ENCODE data around the gene ATP11C. TPM values are rescaled to one million over a fixed set of nuclear protein-coding genes. Genes with fewer than 3 reads are reported as not detected.

Gene ATP11C
- total and polyA plus RNA-seq, 7 donors = 2.1 to 3.9 (median 3.0) TPM

GRCh38 chrX:139734996-139735395, 197.9 kb downstream of the ATP11C start:
- WGBS, 3 donors = 79 to 100% (median 97%) methylated on average over 1 of the region's 1 CpG
- Histone ChIP-seq H3K27ac (no peak overlapping the region), H3K4me3 (no peak overlapping the region), H3K9me3 (no peaks in the 10 kb centered on the region), H3K4me1 (no peaks in the 10 kb centered on the region), H3K36me3 (ENCODE audit: insufficient read depth in 1 of 2, low read depth in 1 of 2) (peaks cover 0 to 6% of the 10 kb centered on the region in 2 donors), H3K27me3 (ENCODE audit: insufficient read depth in 3 of 3, low read length in 2 of 3) (no peaks in the 10 kb centered on the region)
- TF ChIP-seq, protein P1, sequence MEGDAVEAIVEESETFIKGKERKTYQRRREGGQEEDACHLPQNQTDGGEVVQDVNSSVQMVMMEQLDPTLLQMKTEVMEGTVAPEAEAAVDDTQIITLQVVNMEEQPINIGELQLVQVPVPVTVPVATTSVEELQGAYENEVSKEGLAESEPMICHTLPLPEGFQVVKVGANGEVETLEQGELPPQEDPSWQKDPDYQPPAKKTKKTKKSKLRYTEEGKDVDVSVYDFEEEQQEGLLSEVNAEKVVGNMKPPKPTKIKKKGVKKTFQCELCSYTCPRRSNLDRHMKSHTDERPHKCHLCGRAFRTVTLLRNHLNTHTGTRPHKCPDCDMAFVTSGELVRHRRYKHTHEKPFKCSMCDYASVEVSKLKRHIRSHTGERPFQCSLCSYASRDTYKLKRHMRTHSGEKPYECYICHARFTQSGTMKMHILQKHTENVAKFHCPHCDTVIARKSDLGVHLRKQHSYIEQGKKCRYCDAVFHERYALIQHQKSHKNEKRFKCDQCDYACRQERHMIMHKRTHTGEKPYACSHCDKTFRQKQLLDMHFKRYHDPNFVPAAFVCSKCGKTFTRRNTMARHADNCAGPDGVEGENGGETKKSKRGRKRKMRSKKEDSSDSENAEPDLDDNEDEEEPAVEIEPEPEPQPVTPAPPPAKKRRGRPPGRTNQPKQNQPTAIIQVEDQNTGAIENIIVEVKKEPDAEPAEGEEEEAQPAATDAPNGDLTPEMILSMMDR (IDR thresholded peaks at IDR 0.05) = no peak
- intact Hi-C loops (cut with DNase I) = no loop called here
- DNase-seq (no peak), ATAC-seq (no peak)

DNA sequence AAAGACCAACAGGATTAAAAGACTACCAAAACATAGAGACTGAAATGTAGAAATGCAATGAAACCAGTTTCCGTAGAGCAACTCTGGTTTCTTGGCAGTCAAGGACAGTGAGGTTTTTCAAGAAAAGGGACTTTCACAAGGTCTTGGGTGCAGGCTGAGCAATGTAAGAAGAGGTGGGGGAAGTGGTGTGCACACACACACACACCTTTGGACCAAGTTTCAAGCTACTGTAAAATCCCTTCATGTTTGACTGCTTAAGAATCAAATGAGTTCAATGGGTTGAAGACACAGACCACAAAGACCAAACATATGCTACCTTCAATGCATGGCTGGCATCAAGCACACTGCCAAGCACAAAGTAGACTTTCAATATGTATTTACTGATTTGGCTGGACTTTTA, 207.1 kb downstream of the ATP11C start:
- Histone ChIP-seq H3K4me3 (no peak overlapping the region), H3K36me3 (ENCODE audit: insufficient read depth in 1 of 2, low read depth in 1 of 2) (no peaks in the 10 kb centered on the region), H3K9me3 (no peaks in the 10 kb centered on the region), H3K27ac (no peak overlapping the region), H3K27me3 (ENCODE audit: insufficient read depth in 3 of 3, low read length in 2 of 3) (no peaks in the 10 kb centered on the region), H3K4me1 (no peaks in the 10 kb centered on the region)
- ATAC-seq (no peak), DNase-seq (no peak)
- 92 to 100% (median 100%) methylated on average over 1 of the region's 1 CpG for WGBS, 3 donors
- intact Hi-C loops (cut with DNase I) = no loop called here
- TF ChIP-seq, protein P1 (IDR thresholded peaks at IDR 0.05) = no peak

- no peaks in the 10 kb centered on the region for H3K9me3 ChIP-seq
- H3K27me3 ChIP-seq (ENCODE audit: insufficient read depth in 3 of 3, low read length in 2 of 3) = no peaks in the 10 kb centered on the region
- no peak overlapping the region for H3K4me3 ChIP-seq
- DNase-seq (no peak), ATAC-seq (no peak)
- H3K36me3 ChIP-seq (ENCODE audit: insufficient read depth in 1 of 2, low read depth in 1 of 2) = no peaks in the 10 kb centered on the region
- intact Hi-C loops (cut with DNase I) = no loop called here
- 57 to 86% (median 79%) methylated on average over 2 of the region's 2 CpGs for WGBS, 3 donors
- TF ChIP-seq, protein P1 (IDR thresholded peaks at IDR 0.05) = no peak
- no peaks in the 10 kb centered on the region for H3K4me1 ChIP-seq
- no peak overlapping the region for H3K27ac ChIP-seq
Observed at GRCh38 chrX:139724626-139725025, 208.2 kb downstream of the ATP11C start.

DNA sequence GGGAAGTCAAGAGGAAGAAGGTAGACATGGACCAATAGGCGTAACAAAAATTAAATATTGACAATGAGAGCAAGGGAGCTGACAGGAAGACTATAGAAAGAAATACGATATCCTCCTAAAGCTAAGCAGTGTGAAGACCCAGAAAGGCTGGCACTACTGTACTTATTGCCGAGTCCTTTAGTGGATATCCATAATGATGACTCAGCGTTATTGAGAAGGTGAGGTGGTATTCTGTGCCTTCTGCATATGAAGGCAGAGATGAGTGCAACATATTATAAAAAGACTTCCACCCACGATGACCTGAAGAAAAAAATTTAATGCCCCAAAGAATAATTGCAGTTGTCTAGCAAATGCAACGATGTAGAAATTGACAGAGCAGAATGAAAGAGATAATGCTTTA, 211.9 kb downstream of the ATP11C start:
- Histone ChIP-seq H3K27me3 (ENCODE audit: insufficient read depth in 3 of 3, low read length in 2 of 3) (peaks cover 0 to 4% (median 0%) of the 10 kb centered on the region in 3 donors), H3K4me3 (no peak overlapping the region), H3K36me3 (ENCODE audit: insufficient read depth in 1 of 2, low read depth in 1 of 2) (no peaks in the 10 kb centered on the region), H3K9me3 (no peaks in the 10 kb centered on the region), H3K27ac (no peak overlapping the region), H3K4me1 (no peaks in the 10 kb centered on the region)
- DNase-seq (no peak), ATAC-seq (no peak)
- WGBS, 3 donors = 78 to 93% (median 89%) methylated on average over 6 of the region's 6 CpGs
- TF ChIP-seq, protein P1 (IDR thresholded peaks at IDR 0.05) = no peak
- intact Hi-C loops (cut with DNase I) = no loop called here

DNA sequence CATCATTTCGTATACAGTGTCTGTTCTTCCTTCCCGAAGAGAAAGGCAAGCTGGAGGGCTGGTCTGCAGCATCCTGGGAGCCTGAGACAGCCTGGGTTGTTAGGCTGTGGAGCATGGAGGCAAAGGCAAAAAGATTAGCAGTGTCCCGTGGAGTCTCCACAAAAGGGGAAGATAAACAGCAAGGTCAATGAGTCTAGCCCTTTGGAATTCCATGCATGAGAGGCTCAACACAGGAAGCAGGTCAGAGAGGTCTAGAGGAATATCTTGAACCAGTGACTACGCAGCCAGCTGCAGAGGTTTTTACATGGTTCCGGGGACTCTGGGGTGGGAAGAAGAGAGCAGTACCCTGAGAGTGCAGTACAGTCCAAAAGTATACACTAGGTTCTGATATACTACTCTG, 212.7 kb downstream of the ATP11C start:
- ATAC-seq (no peak), DNase-seq (no peak)
- TF ChIP-seq, protein P1 (IDR thresholded peaks at IDR 0.05) = no peak
- no peaks in the 10 kb centered on the region for H3K4me1 ChIP-seq
- H3K27me3 ChIP-seq (ENCODE audit: insufficient read depth in 3 of 3, low read length in 2 of 3) = peaks cover 0 to 4% (median 0%) of the 10 kb centered on the region in 3 donors
- H3K4me3 ChIP-seq = no peak overlapping the region
- no peaks in the 10 kb centered on the region for H3K36me3 ChIP-seq (ENCODE audit: insufficient read depth in 1 of 2, low read depth in 1 of 2)
- no peak overlapping the region for H3K27ac ChIP-seq
- intact Hi-C loops (cut with DNase I) = no loop called here
- H3K9me3 ChIP-seq = no peaks in the 10 kb centered on the region
- 44 to 56% (median 49%) methylated on average over 5 of the region's 5 CpGs for WGBS, 3 donors

All from psoas muscle (tissue), 8 donors.